Measurements from ENCODE around the gene GPR155. TPM values are rescaled to one million over a fixed set of nuclear protein-coding genes. Genes with fewer than 3 reads are reported as not detected.

The GPR155 gene
- total and polyA plus RNA-seq, 4 donors, result 15.4 to 53.8 (median 23.2) TPM

GRCh38 chr2:174445248-174445647 is 41.6 kb downstream of the GPR155 start:
- Histone ChIP-seq H3K27me3 (ENCODE audit: control insufficient read depth, insufficient read depth, low read length) (no peaks in the 10 kb centered on the region), H3K4me3 (ENCODE audit: low read depth, low read length) (no peak overlapping the region), H3K36me3 (ENCODE audit: control insufficient read depth, insufficient read depth, low read length) (peaks cover 3% of the 10 kb centered on the region), H3K4me1 (ENCODE audit: control insufficient read depth, insufficient read depth, low read length) (no peaks in the 10 kb centered on the region), H3K27ac (ENCODE audit: low read depth, low read length) (no peak overlapping the region), H3K9me3 (ENCODE audit: control insufficient read depth, insufficient read depth, low read length) (no peaks in the 10 kb centered on the region)
- no CpG with 5 or more reads among the region's 3 CpGs for WGBS (ENCODE audit: insufficient coverage)
- no peak for DNase-seq (ENCODE audit: low read depth in 4 of 6, low spot score in 6 of 6)

GRCh38 chr2:174444761-174445160 is 42.1 kb downstream of the GPR155 start:
- no peaks in the 10 kb centered on the region for H3K27me3 ChIP-seq (ENCODE audit: control insufficient read depth, insufficient read depth, low read length)
- H3K36me3 ChIP-seq (ENCODE audit: control insufficient read depth, insufficient read depth, low read length), result peaks cover 3% of the 10 kb centered on the region
- H3K4me3 ChIP-seq (ENCODE audit: low read depth, low read length), result no peak overlapping the region
- no peak for DNase-seq (ENCODE audit: low read depth in 4 of 6, low spot score in 6 of 6)
- 80% methylated on average over 5 of the region's 6 CpGs for WGBS (ENCODE audit: insufficient coverage)
- H3K27ac ChIP-seq (ENCODE audit: low read depth, low read length), result no peak overlapping the region
- H3K4me1 ChIP-seq (ENCODE audit: control insufficient read depth, insufficient read depth, low read length), result no peaks in the 10 kb centered on the region
- no peaks in the 10 kb centered on the region for H3K9me3 ChIP-seq (ENCODE audit: control insufficient read depth, insufficient read depth, low read length)

- H3K27ac ChIP-seq (ENCODE audit: low read depth, low read length), result no peak overlapping the region
- no peak for DNase-seq (ENCODE audit: low read depth in 4 of 6, low spot score in 6 of 6)
- H3K36me3 ChIP-seq (ENCODE audit: control insufficient read depth, insufficient read depth, low read length), result peaks cover 3% of the 10 kb centered on the region
- H3K9me3 ChIP-seq (ENCODE audit: control insufficient read depth, insufficient read depth, low read length), result no peaks in the 10 kb centered on the region
- WGBS (ENCODE audit: insufficient coverage), result 88% methylated on average over 1 of the region's 3 CpGs
- peaks cover 9% of the 10 kb centered on the region for H3K4me1 ChIP-seq (ENCODE audit: control insufficient read depth, insufficient read depth, low read length)
- H3K27me3 ChIP-seq (ENCODE audit: control insufficient read depth, insufficient read depth, low read length), result no peaks in the 10 kb centered on the region
- H3K4me3 ChIP-seq (ENCODE audit: low read depth, low read length), result no peak overlapping the region
Observed at GRCh38 chr2:174442546-174443510, 44.0 kb downstream of the GPR155 start.

GRCh38 chr2:174439950-174440349 is 46.9 kb downstream of the GPR155 start:
- H3K36me3 ChIP-seq (ENCODE audit: control insufficient read depth, insufficient read depth, low read length), result no peaks in the 10 kb centered on the region
- 100% methylated on average over 1 of the region's 2 CpGs for WGBS (ENCODE audit: insufficient coverage)
- DNase-seq (ENCODE audit: low read depth in 4 of 6, low spot score in 6 of 6), result no peak

GRCh38 chr2:174439323-174439722 is 47.5 kb downstream of the GPR155 start:
- Histone ChIP-seq H3K27ac (ENCODE audit: low read depth, low read length) (no peak overlapping the region), H3K27me3 (ENCODE audit: control insufficient read depth, insufficient read depth, low read length) (no peaks in the 10 kb centered on the region), H3K36me3 (ENCODE audit: control insufficient read depth, insufficient read depth, low read length) (no peaks in the 10 kb centered on the region), H3K9me3 (ENCODE audit: control insufficient read depth, insufficient read depth, low read length) (no peaks in the 10 kb centered on the region), H3K4me1 (ENCODE audit: control insufficient read depth, insufficient read depth, low read length) (peaks cover 11% of the 10 kb centered on the region), H3K4me3 (ENCODE audit: low read depth, low read length) (no peak overlapping the region)
- no peak for DNase-seq (ENCODE audit: low read depth in 4 of 6, low spot score in 6 of 6)
- WGBS (ENCODE audit: insufficient coverage), result no CpG with 5 or more reads among the region's 2 CpGs

More at GRCh38 chr2:174439950-174440349, 46.9 kb downstream of the GPR155 start:
- no peak overlapping the region for H3K4me3 ChIP-seq (ENCODE audit: low read depth, low read length)
- peaks cover 11% of the 10 kb centered on the region for H3K4me1 ChIP-seq (ENCODE audit: control insufficient read depth, insufficient read depth, low read length)
- H3K27me3 ChIP-seq (ENCODE audit: control insufficient read depth, insufficient read depth, low read length), result no peaks in the 10 kb centered on the region
- H3K27ac ChIP-seq (ENCODE audit: low read depth, low read length), result no peak overlapping the region
- H3K9me3 ChIP-seq (ENCODE audit: control insufficient read depth, insufficient read depth, low read length), result no peaks in the 10 kb centered on the region

GRCh38 chr2:174438146-174438886 is 48.5 kb downstream of the GPR155 start:
- 34% methylated on average over 4 of the region's 13 CpGs for WGBS (ENCODE audit: insufficient coverage)
- Histone ChIP-seq H3K4me3 (ENCODE audit: low read depth, low read length) (no peak overlapping the region), H3K9me3 (ENCODE audit: control insufficient read depth, insufficient read depth, low read length) (no peaks in the 10 kb centered on the region), H3K27me3 (ENCODE audit: control insufficient read depth, insufficient read depth, low read length) (no peaks in the 10 kb centered on the region), H3K4me1 (ENCODE audit: control insufficient read depth, insufficient read depth, low read length) (peaks cover 11% of the 10 kb centered on the region), H3K27ac (ENCODE audit: low read depth, low read length) (peak overlapping the region; percentile 67), H3K36me3 (ENCODE audit: control insufficient read depth, insufficient read depth, low read length) (no peaks in the 10 kb centered on the region)
- peak; percentile 38 to 93 (median 74) for DNase-seq (ENCODE audit: low read depth in 4 of 6, low spot score in 6 of 6)

- Histone ChIP-seq H3K27ac (ENCODE audit: low read depth, low read length) (no peak overlapping the region), H3K36me3 (ENCODE audit: control insufficient read depth, insufficient read depth, low read length) (no peaks in the 10 kb centered on the region), H3K9me3 (ENCODE audit: control insufficient read depth, insufficient read depth, low read length) (no peaks in the 10 kb centered on the region), H3K27me3 (ENCODE audit: control insufficient read depth, insufficient read depth, low read length) (no peaks in the 10 kb centered on the region), H3K4me3 (ENCODE audit: low read depth, low read length) (no peak overlapping the region), H3K4me1 (ENCODE audit: control insufficient read depth, insufficient read depth, low read length) (peaks cover 11% of the 10 kb centered on the region)
- DNase-seq (ENCODE audit: low read depth in 4 of 6, low spot score in 6 of 6), result no peak
Observed at GRCh38 chr2:174436351-174436750, 50.5 kb downstream of the GPR155 start.

- WGBS (ENCODE audit: insufficient coverage), result no CpG with 5 or more reads among the region's 1 CpG
- Histone ChIP-seq H3K4me1 (ENCODE audit: control insufficient read depth, insufficient read depth, low read length) (no peaks in the 10 kb centered on the region), H3K27me3 (ENCODE audit: control insufficient read depth, insufficient read depth, low read length) (no peaks in the 10 kb centered on the region), H3K4me3 (ENCODE audit: low read depth, low read length) (no peak overlapping the region), H3K27ac (ENCODE audit: low read depth, low read length) (no peak overlapping the region), H3K9me3 (ENCODE audit: control insufficient read depth, insufficient read depth, low read length) (no peaks in the 10 kb centered on the region), H3K36me3 (ENCODE audit: control insufficient read depth, insufficient read depth, low read length) (no peaks in the 10 kb centered on the region)
- no peak for DNase-seq (ENCODE audit: low read depth in 4 of 6, low spot score in 6 of 6)
Observed at GRCh38 chr2:174431902-174432301, 54.9 kb downstream of the GPR155 start.

GRCh38 chr2:174430066-174430465 is 56.8 kb downstream of the GPR155 start:
- no CpG with 5 or more reads among the region's 2 CpGs for WGBS (ENCODE audit: insufficient coverage)
- DNase-seq (ENCODE audit: low read depth in 4 of 6, low spot score in 6 of 6), result no peak
- H3K36me3 ChIP-seq (ENCODE audit: control insufficient read depth, insufficient read depth, low read length), result peaks cover 6% of the 10 kb centered on the region

More at GRCh38 chr2:174430066-174430465, 56.8 kb downstream of the GPR155 start:
- H3K9me3 ChIP-seq (ENCODE audit: control insufficient read depth, insufficient read depth, low read length), result no peaks in the 10 kb centered on the region
- no peak overlapping the region for H3K4me3 ChIP-seq (ENCODE audit: low read depth, low read length)
- no peak overlapping the region for H3K27ac ChIP-seq (ENCODE audit: low read depth, low read length)
- H3K4me1 ChIP-seq (ENCODE audit: control insufficient read depth, insufficient read depth, low read length), result no peaks in the 10 kb centered on the region
- no peaks in the 10 kb centered on the region for H3K27me3 ChIP-seq (ENCODE audit: control insufficient read depth, insufficient read depth, low read length)

All from spinal cord (tissue), 10 donors.